HEK293 (cell line): ENCODE data around the gene ZNF69.

Experiments used
- CTCF ChIP-seq: fragments of 450-650 bp; formaldehyde crosslinking; IDR thresholded peaks from 2 replicates; pipeline ENCODE4 v1.5.1; 2016; ENCODE audit warnings: missing biosample characterization, missing genetic modification characterization
- MEIS1 ChIP-seq: sonication (generic); formaldehyde crosslinking; IDR thresholded peaks from 2 replicates; pipeline ENCODE4 v1.8.1; 2022; ENCODE audit warnings: missing genetic modification reagents, mild to moderate bottlenecking, borderline replicate concordance
- ZNF639 ChIP-seq: fragments of 450-650 bp; formaldehyde crosslinking; IDR thresholded peaks from 2 replicates; pipeline ENCODE4 v1.5.1; 2016; ENCODE audit warnings: missing biosample characterization, missing genetic modification characterization
- TF ChIP-seq, protein P1 (sequence below): fragments of 450-650 bp; formaldehyde crosslinking; IDR thresholded peaks from 2 replicates; pipeline ENCODE4 v1.5.1; 2016; ENCODE audit warnings: missing biosample characterization, missing genetic modification characterization

- TF ChIP-seq ZNF639 (tag by site-specific recombination) (no peak), CTCF (tag by site-specific recombination) (no peak), MEIS1 (CRISPR knock-in tag) (no peak)
- TF ChIP-seq, protein P1, sequence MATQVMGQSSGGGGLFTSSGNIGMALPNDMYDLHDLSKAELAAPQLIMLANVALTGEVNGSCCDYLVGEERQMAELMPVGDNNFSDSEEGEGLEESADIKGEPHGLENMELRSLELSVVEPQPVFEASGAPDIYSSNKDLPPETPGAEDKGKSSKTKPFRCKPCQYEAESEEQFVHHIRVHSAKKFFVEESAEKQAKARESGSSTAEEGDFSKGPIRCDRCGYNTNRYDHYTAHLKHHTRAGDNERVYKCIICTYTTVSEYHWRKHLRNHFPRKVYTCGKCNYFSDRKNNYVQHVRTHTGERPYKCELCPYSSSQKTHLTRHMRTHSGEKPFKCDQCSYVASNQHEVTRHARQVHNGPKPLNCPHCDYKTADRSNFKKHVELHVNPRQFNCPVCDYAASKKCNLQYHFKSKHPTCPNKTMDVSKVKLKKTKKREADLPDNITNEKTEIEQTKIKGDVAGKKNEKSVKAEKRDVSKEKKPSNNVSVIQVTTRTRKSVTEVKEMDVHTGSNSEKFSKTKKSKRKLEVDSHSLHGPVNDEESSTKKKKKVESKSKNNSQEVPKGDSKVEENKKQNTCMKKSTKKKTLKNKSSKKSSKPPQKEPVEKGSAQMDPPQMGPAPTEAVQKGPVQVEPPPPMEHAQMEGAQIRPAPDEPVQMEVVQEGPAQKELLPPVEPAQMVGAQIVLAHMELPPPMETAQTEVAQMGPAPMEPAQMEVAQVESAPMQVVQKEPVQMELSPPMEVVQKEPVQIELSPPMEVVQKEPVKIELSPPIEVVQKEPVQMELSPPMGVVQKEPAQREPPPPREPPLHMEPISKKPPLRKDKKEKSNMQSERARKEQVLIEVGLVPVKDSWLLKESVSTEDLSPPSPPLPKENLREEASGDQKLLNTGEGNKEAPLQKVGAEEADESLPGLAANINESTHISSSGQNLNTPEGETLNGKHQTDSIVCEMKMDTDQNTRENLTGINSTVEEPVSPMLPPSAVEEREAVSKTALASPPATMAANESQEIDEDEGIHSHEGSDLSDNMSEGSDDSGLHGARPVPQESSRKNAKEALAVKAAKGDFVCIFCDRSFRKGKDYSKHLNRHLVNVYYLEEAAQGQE (tag by site-specific recombination): no peak
Observed at GRCh38 chr19:11905928-11906327, 18.3 kb downstream of the ZNF69 start.
